ENCODE data around the gene CCDC158. TPM values are rescaled to one million over a fixed set of nuclear protein-coding genes. Genes with fewer than 3 reads are reported as not detected.
"Not testable (repeated sequence)": the region's sequence is repeated elsewhere in the genome, so short reads cannot be mapped to it uniquely, and the experiment has no call there.

CCDC158 gene
- total RNA-seq, 1 donor from 2014 or later: 0.74 TPM

DNA sequence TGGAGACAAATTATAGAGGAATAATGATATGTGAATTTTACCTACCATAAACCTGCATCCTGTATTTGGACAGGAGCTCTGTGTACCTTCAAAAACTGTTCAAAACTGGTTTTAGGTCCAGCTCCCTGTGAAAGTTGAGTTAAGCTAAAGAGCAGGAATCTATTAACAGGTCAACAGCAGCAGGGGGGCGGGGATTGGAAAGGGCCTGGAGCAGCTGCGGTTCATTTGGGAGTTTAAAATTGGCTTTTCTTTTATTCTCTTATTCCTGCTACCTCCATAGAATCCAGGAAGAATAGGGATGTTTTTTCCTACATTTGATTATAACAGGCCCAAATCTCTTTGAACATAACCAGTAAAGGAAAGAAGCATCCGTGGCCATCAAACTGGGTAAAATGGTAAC, 37.9 kb upstream of the CCDC158 start:
- intact Hi-C loops (cut with DNase I): no loop called here
- ATAC-seq (peak in 1 of 2 donors; percentile 11), DNase-seq (no peak)
- Histone ChIP-seq H3K9me3 (peaks cover 6% of the 10 kb centered on the region), H3K27ac (peak overlapping the region; percentile 34), H3K4me1 (no peaks in the 10 kb centered on the region), H3K36me3 (no peaks in the 10 kb centered on the region), H3K4me3 (no peak overlapping the region), H3K27me3 (ENCODE audit: low read depth) (peaks cover 6% of the 10 kb centered on the region)
- TF ChIP-seq, protein P1, sequence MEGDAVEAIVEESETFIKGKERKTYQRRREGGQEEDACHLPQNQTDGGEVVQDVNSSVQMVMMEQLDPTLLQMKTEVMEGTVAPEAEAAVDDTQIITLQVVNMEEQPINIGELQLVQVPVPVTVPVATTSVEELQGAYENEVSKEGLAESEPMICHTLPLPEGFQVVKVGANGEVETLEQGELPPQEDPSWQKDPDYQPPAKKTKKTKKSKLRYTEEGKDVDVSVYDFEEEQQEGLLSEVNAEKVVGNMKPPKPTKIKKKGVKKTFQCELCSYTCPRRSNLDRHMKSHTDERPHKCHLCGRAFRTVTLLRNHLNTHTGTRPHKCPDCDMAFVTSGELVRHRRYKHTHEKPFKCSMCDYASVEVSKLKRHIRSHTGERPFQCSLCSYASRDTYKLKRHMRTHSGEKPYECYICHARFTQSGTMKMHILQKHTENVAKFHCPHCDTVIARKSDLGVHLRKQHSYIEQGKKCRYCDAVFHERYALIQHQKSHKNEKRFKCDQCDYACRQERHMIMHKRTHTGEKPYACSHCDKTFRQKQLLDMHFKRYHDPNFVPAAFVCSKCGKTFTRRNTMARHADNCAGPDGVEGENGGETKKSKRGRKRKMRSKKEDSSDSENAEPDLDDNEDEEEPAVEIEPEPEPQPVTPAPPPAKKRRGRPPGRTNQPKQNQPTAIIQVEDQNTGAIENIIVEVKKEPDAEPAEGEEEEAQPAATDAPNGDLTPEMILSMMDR (IDR thresholded peaks at IDR 0.05): no peak

DNA sequence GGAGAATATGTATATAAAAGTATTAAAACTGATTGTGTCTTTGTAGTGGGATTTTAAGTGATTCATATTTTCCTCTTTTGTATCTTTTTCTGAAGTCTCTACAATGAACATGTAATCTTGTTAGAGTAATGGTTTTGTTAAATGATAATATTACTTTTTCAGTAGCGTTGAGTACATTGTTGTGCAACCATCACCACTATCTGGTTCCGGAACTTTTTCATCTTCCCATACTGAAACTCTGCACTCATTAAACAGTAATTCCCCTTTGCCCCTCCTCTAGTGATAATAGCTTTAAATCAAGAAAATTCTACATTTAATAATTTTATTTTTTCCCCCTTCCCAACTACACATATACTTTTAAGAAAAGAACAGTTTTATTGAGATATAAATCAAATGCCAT, 37.4 kb upstream of the CCDC158 start:
- peaks cover under 1% of the 10 kb centered on the region for H3K9me3 ChIP-seq
- DNase-seq: no peak
- no peaks in the 10 kb centered on the region for H3K36me3 ChIP-seq
- ATAC-seq: no peak
- intact Hi-C loops (cut with DNase I): no loop called here
- no peak overlapping the region for H3K4me3 ChIP-seq
- H3K27ac ChIP-seq: no peak overlapping the region
- H3K27me3 ChIP-seq (ENCODE audit: low read depth): peaks cover 6% of the 10 kb centered on the region
- TF ChIP-seq, protein P1 (IDR thresholded peaks at IDR 0.05): no peak
- no peaks in the 10 kb centered on the region for H3K4me1 ChIP-seq

DNA sequence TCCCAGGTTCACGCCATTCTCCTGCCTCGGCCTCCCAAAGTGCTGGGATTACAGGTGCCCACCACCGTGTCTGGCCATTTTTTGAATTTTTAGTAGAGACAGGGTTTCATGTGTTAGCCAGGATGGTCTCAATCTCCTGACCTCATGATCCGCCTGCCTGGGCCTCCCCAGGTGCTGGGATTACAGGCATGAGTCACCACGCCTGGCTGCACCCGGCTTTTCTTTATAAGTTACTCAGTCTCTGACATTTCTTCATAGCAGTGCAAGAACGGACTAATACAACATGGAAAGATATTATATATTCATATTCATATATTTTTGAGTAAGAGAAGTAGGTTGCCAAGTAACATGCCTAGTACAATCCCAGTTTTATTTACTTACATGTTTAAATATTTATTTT, 36.9 kb upstream of the CCDC158 start:
- ATAC-seq (no peak), DNase-seq (no peak)
- TF ChIP-seq, protein P1 (IDR thresholded peaks at IDR 0.05): no peak
- Histone ChIP-seq H3K9me3 (no peaks in the 10 kb centered on the region), H3K36me3 (no peaks in the 10 kb centered on the region), H3K27ac (no peak overlapping the region), H3K4me1 (no peaks in the 10 kb centered on the region), H3K27me3 (ENCODE audit: low read depth) (peaks cover 6% of the 10 kb centered on the region), H3K4me3 (no peak overlapping the region)
- intact Hi-C loops (cut with DNase I): no loop called here

DNA sequence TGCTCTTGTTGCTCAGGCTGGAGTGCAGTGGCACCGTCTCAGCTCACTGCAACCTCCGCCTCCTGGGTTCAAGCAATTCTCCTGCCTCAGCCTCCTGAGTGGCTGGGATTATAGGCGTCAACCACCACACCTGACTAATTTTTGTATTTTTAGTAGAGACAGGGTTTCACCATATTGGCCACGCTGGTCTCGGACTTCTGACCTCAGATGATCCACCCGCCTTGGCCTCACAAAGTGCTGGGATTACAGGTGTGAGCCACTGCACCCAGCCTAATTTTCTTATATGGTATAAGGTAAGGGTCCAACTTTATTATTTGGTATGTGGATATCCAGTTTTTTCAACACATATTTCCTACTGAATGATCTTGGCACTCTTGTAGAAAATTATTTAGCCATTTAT, 33.1 kb upstream of the CCDC158 start:
- DNase-seq; ATAC-seq; H3K27ac ChIP-seq; H3K4me3 ChIP-seq; H3K27me3 ChIP-seq (ENCODE audit: low read depth); H3K4me1 ChIP-seq; H3K36me3 ChIP-seq; intact Hi-C loops (cut with DNase I); H3K9me3 ChIP-seq: not testable (repeated sequence)

DNA sequence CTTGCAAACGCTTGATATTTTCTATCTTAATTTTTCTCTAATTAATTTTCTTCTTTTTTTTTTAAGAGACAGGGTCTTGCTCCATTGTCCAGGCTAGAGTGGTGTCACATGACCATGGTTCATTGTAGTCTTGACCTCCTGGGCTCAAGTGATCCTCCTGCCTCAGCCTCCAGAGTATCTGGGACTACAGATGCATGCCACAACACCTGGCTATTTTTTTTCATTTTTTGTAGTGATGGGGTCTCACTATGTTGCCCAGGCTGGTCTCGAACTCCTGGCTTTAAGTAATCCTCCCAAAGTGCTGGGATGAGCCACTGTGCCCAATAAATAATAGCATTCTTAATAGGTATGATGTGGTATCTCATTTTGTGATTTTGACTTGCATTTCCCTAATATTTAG, 32.3 kb upstream of the CCDC158 start:
- intact Hi-C loops (cut with DNase I): no loop called here
- DNase-seq (no peak), ATAC-seq (no peak)
- TF ChIP-seq, protein P1 (IDR thresholded peaks at IDR 0.05): no peak
- no peak overlapping the region for H3K27ac ChIP-seq
- H3K36me3 ChIP-seq: no peaks in the 10 kb centered on the region
- H3K27me3 ChIP-seq (ENCODE audit: low read depth): no peaks in the 10 kb centered on the region
- no peaks in the 10 kb centered on the region for H3K9me3 ChIP-seq
- H3K4me1 ChIP-seq: no peaks in the 10 kb centered on the region
- no peak overlapping the region for H3K4me3 ChIP-seq

DNA sequence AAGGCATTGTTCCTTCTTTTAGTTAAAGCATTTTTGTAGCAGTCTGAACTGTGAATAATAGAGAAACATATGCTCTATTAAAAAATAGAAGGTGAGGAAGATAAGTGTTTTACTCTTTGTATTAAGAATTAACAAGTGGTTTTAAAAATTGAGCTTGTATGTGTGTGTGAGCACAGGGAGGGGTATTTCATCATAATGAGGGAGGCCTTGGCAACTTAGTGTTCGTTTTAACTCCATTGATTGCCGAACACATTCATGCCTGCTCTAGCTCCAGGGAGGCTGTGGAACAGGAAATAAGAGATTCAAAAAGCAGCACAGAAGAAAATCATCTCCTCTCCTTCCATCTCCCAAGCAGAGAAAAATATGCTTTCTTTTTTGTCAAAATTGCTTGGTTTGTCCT, 28.9 kb upstream of the CCDC158 start:
- Histone ChIP-seq H3K36me3 (no peaks in the 10 kb centered on the region), H3K9me3 (no peaks in the 10 kb centered on the region), H3K27me3 (ENCODE audit: low read depth) (no peaks in the 10 kb centered on the region), H3K4me1 (no peaks in the 10 kb centered on the region), H3K4me3 (no peak overlapping the region), H3K27ac (no peak overlapping the region)
- intact Hi-C loops (cut with DNase I): no loop called here
- ATAC-seq (no peak), DNase-seq (no peak)
- TF ChIP-seq, protein P1 (IDR thresholded peaks at IDR 0.05): no peak
